T1000 (cell line): Measurements from ENCODE around the gene SLC24A3.

Experiments used
- DNase-seq: peaks from one replicate; lab custom pipeline; 2025; ENCODE audit warnings: mixed read lengths; lab: John Stamatoyannopoulos, UW

The SLC24A3 gene

GRCh38 chr20:19549896-19550295 is 337.5 kb downstream of the SLC24A3 start:
- DNase-seq: no peak

DNA sequence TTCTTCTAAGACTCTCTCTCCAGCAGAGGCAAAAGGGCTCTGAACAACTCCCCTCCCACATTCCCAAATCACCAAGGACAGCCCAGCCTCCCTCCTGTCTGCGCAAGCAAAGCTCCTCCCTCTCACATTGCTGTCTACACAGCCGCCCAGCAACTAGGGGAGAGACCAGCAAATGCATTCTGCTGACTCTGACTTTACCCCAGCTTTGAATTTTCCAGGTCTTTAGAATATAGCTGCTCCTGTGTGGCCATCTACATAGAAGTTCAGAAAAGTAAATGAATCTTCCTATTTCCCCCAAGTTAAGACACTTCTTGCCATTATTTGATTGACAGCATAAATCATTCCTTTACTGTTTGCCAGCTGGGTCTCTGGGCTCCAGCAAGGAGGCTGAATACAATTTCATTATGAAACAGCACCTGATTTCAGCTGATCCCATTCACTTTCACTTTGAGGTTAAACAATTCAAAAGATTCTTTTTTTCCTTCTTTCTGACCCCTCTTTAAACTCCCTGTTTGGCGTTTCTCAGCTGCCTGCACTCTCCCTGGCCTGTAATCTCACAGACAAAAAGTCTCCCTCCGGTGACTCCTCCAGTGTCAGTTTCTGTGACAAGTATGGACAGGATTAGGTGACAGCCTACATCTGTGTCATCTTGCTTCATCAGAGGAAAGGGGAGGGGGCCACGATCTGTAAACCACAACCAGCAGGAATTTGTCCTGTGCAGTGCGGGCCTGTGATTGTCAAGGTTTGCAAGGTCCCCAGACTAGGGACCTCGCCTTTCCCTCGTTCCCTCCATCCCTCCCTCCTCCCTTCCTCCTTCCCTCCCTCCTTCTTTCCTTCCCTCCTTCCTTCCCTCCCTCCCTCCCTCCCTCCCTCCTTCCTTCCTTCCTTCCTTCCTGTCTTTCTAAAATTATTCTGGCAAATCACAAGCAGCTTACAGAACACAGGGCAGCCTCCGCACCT is 340.1 kb downstream of the SLC24A3 start:
- no peak for DNase-seq

GRCh38 chr20:19554666-19555065 is 342.2 kb downstream of the SLC24A3 start:
- no peak for DNase-seq

- DNase-seq: no peak
Observed at GRCh38 chr20:19555726-19556125, 343.3 kb downstream of the SLC24A3 start.

GRCh38 chr20:19557291-19557690 is 344.8 kb downstream of the SLC24A3 start:
- no peak for DNase-seq

DNA sequence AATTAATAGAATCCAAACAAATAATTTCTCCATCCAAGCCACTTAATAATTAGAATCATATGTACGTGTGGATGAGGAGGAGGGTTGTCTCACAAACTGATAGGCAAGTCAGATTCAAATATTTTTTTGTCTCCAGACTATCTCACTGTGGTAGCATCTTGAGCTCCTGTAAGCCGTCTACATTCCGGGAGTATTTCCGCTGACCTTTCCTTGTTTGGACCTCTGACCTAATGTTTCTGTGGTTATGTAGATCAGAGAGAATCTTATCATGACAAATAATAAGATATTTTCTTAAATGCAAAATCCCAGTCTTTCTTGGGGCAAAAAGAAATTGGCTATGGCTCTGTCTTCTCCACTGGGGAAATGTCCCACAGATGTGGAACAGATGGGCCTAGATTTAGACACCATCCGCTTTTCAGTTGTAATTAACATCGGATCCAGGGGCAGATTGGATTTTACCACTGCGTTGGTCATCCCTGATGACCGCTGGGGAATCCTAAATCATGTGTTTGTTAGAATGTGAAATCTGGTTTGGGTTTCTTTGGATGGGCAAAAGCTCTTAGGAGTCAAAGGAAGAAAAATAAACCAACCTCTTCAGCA is 348.5 kb downstream of the SLC24A3 start:
- DNase-seq: no peak

DNA sequence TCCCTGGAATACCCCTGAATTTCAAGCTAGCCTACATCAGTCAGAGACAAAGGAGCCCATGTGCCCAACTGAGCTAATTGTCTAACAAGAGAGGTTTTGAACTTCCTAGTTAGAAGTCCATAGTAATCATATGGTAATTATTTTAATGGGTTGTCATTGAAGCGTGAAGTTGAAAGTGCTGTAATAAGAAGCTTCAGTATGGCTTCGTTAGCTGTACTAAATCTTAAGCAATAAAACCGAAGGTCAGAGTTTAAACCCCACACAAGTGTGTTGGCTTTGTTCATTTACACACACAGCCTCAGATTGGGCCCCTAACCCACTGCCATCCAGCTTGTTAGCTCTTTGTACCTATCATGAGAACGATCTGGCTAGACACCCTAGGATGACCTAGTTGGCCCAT is 350.0 kb downstream of the SLC24A3 start:
- no peak for DNase-seq

- DNase-seq: no peak
Observed at GRCh38 chr20:19564261-19564660, 351.8 kb downstream of the SLC24A3 start.

DNA sequence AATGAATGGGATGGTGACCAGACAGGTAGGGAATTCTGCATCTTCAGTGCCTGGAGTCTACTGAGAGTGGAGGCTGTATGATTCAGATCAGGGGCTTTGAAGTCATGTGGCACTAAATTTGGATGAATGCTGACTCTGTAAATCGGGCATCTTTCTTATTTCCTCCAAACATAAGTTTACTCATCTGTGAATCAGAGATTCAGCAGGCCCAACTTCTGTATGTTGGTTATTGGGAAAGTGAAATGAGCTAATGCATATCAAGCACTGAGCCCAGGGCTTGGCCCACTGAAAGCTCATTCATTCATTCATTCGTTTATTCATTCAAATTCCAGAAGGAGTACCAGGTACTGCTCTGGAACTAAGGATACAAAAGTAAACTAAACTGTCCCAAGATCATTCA is 353.3 kb downstream of the SLC24A3 start:
- no peak for DNase-seq

- no peak for DNase-seq
Observed at GRCh38 chr20:19566226-19566945, 353.9 kb downstream of the SLC24A3 start.

- no peak for DNase-seq
Observed at GRCh38 chr20:19568128-19568527, 355.7 kb downstream of the SLC24A3 start.

GRCh38 chr20:19571996-19572395 is 359.6 kb downstream of the SLC24A3 start:
- DNase-seq: no peak

- DNase-seq: no peak
Observed at GRCh38 chr20:19577692-19578091, 365.2 kb downstream of the SLC24A3 start.

DNA sequence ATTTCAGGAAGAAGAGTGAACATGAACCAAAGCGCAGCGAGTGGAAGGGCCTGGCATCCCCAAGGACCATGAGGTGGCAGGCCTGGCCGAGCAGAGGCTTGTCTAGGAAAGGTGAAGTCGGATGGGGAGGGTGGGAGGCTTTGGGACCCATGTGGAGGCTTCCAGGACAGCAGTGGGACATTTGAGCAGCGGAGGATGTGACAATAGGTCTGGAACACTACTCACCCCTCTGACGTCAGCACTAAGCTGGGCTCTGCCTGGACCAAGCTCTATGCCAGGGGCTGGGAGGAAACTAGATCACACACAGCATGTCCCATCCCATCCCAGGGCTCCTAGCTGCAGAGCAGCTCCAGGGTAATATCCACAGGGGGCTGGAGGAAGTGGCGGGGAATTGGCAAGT is 370.3 kb downstream of the SLC24A3 start:
- no peak for DNase-seq

DNA sequence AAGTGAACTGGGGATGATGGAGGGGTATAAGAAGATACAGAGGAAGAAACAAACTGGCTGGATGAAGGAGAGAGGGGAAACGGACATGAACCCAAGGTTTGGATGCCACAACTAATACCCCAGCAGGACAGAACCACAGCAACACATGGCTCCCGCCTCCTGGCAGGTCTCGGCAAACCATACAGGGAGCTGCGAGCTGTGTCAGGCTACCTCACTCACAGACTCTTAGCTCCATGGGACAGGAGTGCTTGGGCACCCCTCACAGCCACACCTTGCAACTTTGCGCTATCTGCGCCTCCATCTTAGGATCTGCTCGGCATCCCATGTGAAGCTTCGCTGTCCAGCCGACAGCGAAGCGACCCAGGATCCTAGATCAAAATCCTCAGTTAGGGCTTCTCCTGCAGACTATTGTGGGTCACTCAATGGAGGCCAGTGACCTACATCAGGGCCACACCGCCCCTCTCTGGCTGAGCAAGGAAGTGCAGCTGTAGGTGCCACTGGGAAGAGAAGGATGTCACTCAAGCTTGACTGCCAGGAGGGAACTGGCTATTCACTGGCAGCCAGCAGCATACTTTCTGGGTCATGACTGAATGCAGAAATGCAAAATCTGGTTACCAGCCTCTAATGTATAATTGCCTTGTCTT is 371.2 kb downstream of the SLC24A3 start:
- DNase-seq: no peak

DNA sequence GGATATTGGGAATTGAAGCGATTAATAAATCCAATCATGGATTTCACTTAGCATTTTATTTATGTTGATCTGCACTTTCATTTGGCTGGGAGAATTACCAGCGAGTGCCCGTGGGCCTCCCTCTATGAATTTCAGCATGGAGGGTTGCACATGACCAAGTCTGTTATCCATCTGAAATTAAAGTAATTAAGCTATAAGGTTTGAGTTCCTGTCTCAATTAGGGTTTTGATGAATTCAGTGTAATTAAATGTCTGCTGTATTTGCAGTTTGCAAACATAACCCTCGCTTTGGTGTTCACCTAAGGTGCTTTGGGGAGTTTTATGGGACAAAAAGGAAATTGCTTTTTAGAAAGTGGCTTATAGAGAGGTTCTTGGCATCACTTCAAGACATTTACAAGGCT is 375.8 kb downstream of the SLC24A3 start:
- DNase-seq: no peak

DNA sequence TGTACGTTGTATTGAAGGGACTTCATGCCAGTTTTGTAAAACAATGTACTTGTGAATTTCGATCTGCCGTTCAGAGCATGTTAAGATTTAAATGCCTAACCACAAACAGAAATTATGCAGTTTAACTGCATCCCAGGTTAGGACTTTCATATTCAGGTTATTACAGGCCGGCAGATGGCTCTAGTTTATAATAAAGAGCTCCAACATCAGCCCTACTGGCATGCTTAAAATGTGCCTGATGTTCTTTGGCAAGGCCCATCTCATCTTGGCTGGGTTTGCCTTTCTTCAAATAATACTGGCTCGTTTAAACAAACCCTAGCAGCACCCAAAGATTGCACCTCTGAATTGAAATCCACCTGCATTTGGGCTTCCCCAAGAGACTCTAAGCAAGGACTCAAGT is 376.3 kb downstream of the SLC24A3 start:
- no peak for DNase-seq

DNA sequence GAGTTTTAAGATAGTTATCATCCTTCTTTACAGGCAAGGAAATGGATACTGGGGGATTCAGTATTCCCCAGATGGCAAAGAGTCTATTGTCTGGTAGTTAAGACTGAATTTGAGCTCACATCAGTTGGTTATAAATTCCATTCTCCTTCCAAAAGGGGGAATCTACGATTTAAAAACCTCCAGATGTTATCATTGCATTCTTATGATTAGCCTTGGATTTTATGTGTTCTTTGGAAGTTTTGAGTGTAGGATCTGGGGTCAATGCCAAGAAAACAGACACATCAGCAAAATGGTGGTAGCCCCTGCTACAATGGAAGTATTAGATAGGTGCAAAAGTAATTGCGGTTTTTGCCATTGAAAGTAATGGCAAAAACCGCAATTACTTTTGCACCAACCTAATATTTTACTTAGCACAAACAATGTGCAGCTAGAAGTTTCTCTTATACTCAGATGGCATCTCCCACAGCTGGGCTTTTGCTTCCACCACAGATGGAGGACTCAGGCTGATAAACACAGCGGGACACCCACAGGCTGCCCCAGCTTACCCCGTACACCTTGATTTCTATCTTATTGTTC is 377.4 kb downstream of the SLC24A3 start:
- DNase-seq: no peak

- DNase-seq: no peak
Observed at GRCh38 chr20:19590382-19590781, 377.9 kb downstream of the SLC24A3 start.

DNA sequence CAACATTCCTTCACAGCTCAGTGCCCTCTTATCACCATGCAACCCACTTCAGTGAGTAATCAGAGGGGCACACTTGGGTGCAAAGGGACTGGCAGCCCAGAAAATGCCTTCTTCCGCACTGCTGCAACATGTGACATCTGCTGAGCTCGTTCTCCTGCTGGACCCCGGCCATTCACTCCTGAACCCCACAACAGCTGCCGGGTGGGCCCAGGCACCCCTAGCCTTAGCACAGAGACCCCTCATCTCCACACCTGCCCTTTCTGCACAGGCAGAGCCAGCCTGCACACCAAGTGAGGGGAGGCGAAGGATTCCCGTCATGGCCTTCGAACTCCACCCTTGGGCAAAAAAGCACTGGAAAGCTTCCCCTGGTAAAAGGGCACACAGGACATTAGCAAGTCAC is 381.3 kb downstream of the SLC24A3 start:
- no peak for DNase-seq

DNA sequence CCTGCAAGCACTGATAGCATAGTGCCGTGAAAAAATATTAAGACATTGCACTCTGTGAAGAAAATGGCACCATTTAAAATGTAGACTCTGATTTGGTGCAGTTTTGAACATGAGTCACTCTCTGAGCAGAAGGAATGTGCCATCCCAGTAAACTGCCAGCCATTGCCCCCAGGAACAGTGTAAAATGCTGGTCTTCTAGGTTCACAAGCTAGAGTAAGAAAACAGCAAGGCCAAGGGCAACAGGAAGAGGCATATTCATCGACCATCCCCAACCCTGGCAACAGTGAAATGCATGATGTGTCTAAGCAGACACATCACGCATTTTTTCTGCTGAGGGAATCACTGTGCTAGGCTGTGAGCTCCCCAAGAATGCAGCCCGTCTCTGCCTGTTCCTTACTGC is 382.5 kb downstream of the SLC24A3 start:
- DNase-seq: no peak
